ENCODE results near the gene COL24A1.
"Not testable (repeated sequence)": the region's sequence is repeated elsewhere in the genome, so short reads cannot be mapped to it uniquely, and the experiment has no call there.

COL24A1 gene

DNA sequence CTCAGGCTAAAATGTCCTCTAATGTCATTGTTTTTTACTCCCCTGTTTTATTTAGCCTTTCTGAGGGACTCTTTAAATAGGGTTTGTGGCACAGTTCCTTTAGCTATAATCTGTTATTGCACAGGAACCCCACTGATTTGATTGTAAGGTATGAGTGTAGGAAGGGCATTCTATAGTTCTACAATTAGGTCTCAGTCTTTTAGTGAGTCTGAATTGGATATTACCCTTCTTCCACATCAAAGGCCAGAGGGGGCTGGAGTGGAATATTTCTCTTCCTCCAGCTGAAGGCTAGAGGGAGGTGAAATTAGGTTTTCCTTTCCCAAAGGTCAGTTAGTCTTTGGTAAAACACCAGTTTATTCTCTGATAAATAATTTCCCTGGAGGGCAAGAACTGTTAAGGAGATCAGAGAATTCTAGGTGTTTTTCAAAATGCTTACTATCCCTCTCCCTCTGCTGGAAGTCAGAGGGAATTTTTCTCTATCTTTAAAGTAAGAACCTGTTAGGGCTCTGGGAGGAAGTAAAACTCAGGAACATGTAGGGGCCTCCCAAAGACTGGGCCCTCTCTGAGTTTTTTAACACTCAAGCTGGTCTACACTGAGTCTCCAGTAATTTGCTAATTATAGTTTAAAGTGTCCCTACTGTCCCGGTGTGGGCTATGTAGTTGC is 272.1 kb downstream of the COL24A1 start:
- TF ChIP-seq, protein P1, sequence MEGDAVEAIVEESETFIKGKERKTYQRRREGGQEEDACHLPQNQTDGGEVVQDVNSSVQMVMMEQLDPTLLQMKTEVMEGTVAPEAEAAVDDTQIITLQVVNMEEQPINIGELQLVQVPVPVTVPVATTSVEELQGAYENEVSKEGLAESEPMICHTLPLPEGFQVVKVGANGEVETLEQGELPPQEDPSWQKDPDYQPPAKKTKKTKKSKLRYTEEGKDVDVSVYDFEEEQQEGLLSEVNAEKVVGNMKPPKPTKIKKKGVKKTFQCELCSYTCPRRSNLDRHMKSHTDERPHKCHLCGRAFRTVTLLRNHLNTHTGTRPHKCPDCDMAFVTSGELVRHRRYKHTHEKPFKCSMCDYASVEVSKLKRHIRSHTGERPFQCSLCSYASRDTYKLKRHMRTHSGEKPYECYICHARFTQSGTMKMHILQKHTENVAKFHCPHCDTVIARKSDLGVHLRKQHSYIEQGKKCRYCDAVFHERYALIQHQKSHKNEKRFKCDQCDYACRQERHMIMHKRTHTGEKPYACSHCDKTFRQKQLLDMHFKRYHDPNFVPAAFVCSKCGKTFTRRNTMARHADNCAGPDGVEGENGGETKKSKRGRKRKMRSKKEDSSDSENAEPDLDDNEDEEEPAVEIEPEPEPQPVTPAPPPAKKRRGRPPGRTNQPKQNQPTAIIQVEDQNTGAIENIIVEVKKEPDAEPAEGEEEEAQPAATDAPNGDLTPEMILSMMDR (IDR thresholded peaks at IDR 0.05): no peak
- H3K27ac ChIP-seq: no peak overlapping the region
- DNase-seq (ENCODE audit: low spot score): no peak
- H3K4me3 ChIP-seq: no peak overlapping the region

DNA sequence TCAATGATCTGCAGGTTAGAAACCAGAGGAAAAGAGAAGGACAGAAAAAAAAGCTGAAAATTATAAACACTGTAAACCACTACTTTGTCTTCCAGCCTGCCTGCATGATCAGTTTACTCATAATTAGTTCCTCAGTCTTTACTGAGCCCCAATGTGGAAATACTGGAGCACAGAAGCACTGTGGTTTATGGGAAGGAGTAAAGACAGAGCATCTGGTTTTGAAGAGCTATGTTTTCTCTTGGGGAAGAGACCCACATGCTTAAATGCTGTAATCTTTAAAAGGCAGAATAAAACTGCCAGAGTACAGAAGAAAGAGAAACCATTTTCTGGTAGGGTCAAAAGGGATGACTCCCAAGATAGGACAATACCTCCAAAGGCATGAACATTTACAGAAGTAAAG is 289.4 kb downstream of the COL24A1 start:
- DNase-seq (ENCODE audit: low spot score): no peak
- Histone ChIP-seq H3K4me3 (no peak overlapping the region), H3K27ac (no peak overlapping the region)
- TF ChIP-seq, protein P1 (IDR thresholded peaks at IDR 0.05): no peak

DNA sequence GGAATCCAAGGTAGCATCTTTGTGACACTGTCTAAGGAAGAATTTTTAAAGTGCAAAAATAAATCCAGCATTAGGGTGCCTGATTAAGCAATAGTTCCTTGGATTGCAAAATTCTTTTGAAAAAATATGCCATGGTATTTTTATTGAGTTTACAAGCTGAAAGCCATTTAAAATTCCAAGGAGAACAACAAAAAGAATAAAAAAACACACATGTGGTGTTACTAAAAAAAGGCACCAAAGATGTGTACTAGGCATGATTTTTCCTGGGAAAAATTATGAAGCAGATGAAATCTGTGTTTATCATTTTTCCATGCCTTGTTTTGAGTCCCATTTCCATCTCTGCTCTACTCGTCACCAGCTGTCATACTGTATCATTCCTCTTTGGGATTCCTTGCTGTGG is 291.4 kb downstream of the COL24A1 start:
- H3K27ac ChIP-seq: no peak overlapping the region
- H3K4me3 ChIP-seq: no peak overlapping the region
- TF ChIP-seq, protein P1 (IDR thresholded peaks at IDR 0.05): no peak

DNA sequence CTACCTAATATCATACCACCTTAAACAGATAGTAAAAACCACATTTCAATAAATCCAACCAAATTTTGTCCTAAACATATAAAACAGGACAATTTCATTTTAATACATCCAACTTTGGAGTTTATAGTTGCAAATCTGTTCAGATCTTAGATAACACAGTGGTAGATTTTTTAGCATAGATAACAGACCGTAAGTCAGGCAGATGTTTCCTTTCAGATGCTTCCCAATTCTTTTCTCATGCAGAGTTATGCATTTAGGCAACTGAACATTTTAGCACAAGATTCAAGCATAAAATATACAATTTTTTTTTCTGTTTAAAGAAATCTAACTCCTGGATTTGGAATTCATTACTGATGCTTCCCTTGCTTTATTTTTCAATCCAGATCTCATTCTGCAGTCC is 291.8 kb downstream of the COL24A1 start:
- TF ChIP-seq, protein P1 (IDR thresholded peaks at IDR 0.05): no peak
- no peak overlapping the region for H3K4me3 ChIP-seq
- H3K27ac ChIP-seq: no peak overlapping the region
- no peak for DNase-seq (ENCODE audit: low spot score)

More for the DNA sequence above, 291.4 kb downstream of the COL24A1 start:
- DNase-seq (ENCODE audit: low spot score): no peak

DNA sequence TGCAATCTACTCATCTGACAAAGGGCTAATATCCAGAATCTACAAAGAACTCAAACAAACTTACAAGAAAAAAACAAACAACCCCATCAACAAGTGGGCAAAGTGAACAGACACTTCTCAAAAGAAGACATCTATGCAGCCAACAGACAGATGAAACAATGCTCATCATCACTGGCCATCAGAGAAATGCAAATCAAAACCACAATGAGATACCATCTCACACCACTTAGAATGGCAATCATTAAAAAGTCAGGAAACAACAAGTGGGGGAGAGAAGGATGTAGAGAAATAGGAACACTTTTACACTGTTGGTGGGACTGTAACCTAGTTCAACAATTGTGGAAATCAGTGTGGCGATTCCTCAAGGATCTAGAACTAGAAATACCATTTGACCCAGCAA is 292.9 kb downstream of the COL24A1 start:
- H3K27ac ChIP-seq; DNase-seq (ENCODE audit: low spot score); H3K4me3 ChIP-seq: not testable (repeated sequence)

DNA sequence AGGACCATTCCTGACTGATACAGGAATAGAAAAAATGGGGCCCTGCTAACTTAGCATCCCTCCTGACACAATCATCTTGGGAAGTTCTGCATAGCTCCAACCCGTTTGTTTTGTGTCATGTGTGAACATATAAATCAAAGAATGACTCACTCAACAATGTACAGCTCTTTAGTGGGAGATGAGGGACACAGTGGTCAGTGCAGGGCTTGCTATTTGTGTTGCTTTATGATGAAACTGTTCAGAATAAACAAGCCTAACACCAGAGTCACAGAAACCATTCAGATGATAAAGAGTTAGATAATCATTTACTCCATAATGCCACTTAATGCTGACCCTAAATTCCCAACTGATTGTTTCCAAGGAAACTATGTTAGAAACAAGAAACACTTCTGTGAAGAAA is 294.1 kb downstream of the COL24A1 start:
- Histone ChIP-seq H3K27ac (no peak overlapping the region), H3K4me3 (no peak overlapping the region)
- TF ChIP-seq, protein P1 (IDR thresholded peaks at IDR 0.05): no peak
- DNase-seq (ENCODE audit: low spot score): no peak

DNA sequence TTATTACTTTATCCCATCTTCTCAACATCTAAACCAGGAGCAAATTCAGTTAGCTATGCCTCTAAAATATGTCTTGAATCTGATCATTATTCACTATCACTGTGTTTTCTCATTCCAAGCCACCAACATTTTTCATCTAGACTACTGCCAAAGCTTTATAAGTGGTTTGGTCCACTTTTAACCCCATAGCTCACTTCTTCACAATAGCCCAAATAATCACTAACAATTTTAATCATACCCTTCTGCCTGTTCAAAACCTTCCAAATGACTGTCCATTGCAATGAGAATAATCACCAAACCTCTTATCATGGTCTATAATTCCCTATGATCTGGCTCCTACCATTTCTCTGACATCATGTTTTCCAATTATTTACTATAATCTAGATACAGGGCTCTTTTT is 298.6 kb downstream of the COL24A1 start:
- TF ChIP-seq, protein P1 (IDR thresholded peaks at IDR 0.05): no peak
- H3K27ac ChIP-seq: no peak overlapping the region
- no peak for DNase-seq (ENCODE audit: low spot score)
- no peak overlapping the region for H3K4me3 ChIP-seq

All from coronary artery (tissue), 2 donors.